ENCODE measurements around the gene NXN. TPM values are rescaled to one million over a fixed set of nuclear protein-coding genes. Genes with fewer than 3 reads are reported as not detected.

Gene NXN
- total RNA-seq, 6 donors from 2014 or later, result 32.4 to 63.1 (median 52.2) TPM

DNA sequence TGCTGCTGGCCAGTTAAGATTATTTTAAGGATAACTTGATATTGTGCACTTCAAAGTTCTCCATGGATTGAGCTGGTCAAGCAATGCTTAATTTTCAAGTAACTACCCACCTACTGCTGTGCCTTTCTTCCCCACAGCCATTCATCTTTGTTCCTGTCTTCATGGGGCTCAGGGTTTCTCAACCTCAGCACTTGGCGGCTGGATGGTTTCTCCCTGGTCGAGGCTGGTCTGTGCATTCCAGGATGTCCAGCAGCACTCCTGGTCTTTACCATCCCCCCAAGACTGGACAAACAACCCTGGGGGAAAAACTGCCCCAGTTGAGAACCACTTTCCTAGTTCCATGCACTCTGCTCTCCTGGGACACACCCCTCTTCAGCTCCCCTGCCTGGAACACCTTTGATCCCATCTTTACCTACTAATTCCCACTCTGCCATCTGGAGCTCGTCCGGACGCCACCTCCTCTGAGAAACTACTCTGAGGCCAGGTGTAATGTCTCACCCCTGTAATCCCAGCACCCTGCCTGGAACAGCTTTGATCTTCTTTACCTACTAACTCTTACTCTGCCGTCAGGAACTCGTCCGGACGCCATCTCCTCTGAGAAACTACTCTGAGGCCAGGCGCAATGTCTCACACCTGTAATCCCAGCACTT is 81.5 kb downstream of the NXN start:
- Histone ChIP-seq H3K36me3 (no peaks in the 10 kb centered on the region), H3K9me3 (no peaks in the 10 kb centered on the region), H3K4me1 (peaks cover 12 to 24% (median 17%) of the 10 kb centered on the region in 4 donors), H3K4me3 (no peak overlapping the region), H3K27me3 (no peaks in the 10 kb centered on the region), H3K27ac (peak overlapping the region in 3 of 4 donors; percentile 52 to 75 (median 68))
- 84 to 87% methylated on average over 10 of the region's 10 CpGs for WGBS, 2 donors
- DNase-seq (no peak), ATAC-seq (ENCODE audit: low FRiP score in 2 of 2) (no peak)
- TF ChIP-seq, protein P1, sequence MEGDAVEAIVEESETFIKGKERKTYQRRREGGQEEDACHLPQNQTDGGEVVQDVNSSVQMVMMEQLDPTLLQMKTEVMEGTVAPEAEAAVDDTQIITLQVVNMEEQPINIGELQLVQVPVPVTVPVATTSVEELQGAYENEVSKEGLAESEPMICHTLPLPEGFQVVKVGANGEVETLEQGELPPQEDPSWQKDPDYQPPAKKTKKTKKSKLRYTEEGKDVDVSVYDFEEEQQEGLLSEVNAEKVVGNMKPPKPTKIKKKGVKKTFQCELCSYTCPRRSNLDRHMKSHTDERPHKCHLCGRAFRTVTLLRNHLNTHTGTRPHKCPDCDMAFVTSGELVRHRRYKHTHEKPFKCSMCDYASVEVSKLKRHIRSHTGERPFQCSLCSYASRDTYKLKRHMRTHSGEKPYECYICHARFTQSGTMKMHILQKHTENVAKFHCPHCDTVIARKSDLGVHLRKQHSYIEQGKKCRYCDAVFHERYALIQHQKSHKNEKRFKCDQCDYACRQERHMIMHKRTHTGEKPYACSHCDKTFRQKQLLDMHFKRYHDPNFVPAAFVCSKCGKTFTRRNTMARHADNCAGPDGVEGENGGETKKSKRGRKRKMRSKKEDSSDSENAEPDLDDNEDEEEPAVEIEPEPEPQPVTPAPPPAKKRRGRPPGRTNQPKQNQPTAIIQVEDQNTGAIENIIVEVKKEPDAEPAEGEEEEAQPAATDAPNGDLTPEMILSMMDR (IDR thresholded peaks at IDR 0.05), result no peak
- TF ChIP-seq EP300 (IDR thresholded peaks at IDR 0.05), result no peak
- TF ChIP-seq POLR2A (IDR thresholded peaks at IDR 0.05), result no peak
- TF ChIP-seq POLR2AphosphoS5 (IDR thresholded peaks at IDR 0.05), result no peak

DNA sequence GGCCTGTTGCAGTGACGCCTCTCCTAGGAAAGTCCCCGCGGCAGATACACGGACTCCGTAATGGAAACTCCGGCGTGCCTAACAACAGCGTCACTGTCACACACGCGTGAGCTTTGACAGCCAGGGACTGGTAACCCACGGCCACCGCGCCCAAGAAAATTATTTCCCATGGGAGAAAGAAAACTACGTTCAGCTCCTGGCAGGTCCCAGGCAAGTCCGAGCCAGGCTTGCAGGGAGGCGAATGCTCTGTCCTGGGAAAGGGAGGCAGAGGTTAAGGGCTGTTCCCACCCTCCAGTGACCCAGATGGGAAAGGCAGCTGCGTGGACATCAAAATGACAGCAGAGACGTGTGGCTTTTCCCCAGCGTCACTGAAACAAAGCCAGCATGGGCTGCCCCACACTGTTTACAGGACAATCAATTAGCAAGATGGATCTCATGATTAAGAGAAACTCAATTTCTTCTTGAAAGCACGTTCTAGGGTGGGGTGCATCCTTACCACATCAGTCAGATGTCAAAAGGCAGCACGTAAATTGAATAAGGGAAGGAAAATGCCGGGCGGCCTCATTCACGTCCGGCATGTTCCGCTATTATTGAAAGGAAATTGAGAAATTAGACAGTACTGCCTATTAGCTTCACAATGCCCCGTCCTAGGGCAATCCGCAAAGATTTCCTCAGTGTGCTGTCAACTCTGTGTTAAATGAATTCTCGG is 82.5 kb downstream of the NXN start:
- H3K27ac ChIP-seq, result peak overlapping the region; percentile 52 to 81 (median 72)
- peak overlapping the region in 3 of 4 donors; percentile 9 to 27 (median 22) for H3K4me3 ChIP-seq
- H3K9me3 ChIP-seq, result no peaks in the 10 kb centered on the region
- peak in 1 of 2 donors; percentile 42 for DNase-seq
- H3K36me3 ChIP-seq, result no peaks in the 10 kb centered on the region
- H3K4me1 ChIP-seq, result peaks cover 11 to 23% (median 16%) of the 10 kb centered on the region in 4 donors
- no peaks in the 10 kb centered on the region for H3K27me3 ChIP-seq
- WGBS, 2 donors, result 52 to 61% methylated on average over 28 to 29 of the region's 29 CpGs
- ATAC-seq (ENCODE audit: low FRiP score in 2 of 2), result peak; percentile 36 to 37
- TF ChIP-seq POLR2AphosphoS5 (IDR thresholded peaks at IDR 0.05) (peak; percentile 59 to 70), EP300 (IDR thresholded peaks at IDR 0.05) (peak in 2 of 4 donors; percentile 58 to 72), POLR2A (IDR thresholded peaks at IDR 0.05) (no peak)
- TF ChIP-seq, protein P1 (IDR thresholded peaks at IDR 0.05), result no peak

DNA sequence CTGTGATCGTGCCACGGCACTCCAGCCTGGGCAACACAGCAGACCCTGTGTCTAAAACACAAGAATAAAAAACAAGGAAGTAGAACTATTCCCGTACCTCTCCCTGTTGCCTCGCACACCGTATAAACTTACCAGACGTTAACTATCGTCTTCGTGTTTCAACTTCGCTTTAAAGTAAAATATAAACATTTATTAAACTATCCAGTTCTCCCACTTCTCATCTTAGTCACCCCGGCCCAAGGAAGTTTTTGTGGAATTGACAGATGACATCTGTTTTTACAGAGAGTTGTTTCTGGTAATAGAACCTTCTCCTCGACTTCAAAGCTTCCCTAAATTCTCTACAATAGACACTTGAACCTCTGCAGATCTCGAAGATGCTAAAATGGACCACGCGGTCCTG is 83.1 kb downstream of the NXN start:
- peak overlapping the region in 3 of 4 donors; percentile 9 to 27 (median 22) for H3K4me3 ChIP-seq
- no peak for ATAC-seq (ENCODE audit: low FRiP score in 2 of 2)
- no peaks in the 10 kb centered on the region for H3K27me3 ChIP-seq
- TF ChIP-seq EP300 (IDR thresholded peaks at IDR 0.05) (no peak), POLR2AphosphoS5 (IDR thresholded peaks at IDR 0.05) (no peak), POLR2A (IDR thresholded peaks at IDR 0.05) (no peak)
- TF ChIP-seq, protein P1 (IDR thresholded peaks at IDR 0.05), result no peak
- H3K36me3 ChIP-seq, result no peaks in the 10 kb centered on the region
- DNase-seq, result no peak
- H3K4me1 ChIP-seq, result peaks cover 4 to 17% (median 11%) of the 10 kb centered on the region in 4 donors
- 55 to 58% methylated on average over 14 of the region's 14 CpGs for WGBS, 2 donors
- H3K27ac ChIP-seq, result peak overlapping the region; percentile 52 to 81 (median 72)
- H3K9me3 ChIP-seq, result no peaks in the 10 kb centered on the region

DNA sequence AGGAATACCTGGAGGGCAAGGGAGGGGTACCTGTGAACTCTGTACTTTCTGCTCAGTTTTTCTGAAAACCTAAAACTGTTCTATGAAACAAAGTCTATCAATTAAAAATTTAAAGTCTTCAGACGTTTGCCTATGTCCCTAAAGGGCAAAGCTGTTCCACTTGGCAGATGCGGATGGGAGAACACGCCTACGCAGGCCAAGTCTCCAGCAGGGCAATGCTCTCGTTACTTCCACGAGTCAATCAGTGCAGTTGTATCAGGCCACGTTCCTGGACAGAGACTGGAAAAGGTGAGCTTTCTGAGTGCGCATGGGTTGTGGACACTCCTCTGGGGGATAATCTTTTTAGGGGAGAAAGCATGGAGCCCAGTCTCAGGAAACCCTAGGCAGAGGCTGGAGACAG is 86.6 kb downstream of the NXN start:
- DNase-seq, result no peak
- no peaks in the 10 kb centered on the region for H3K9me3 ChIP-seq
- H3K36me3 ChIP-seq, result no peaks in the 10 kb centered on the region
- TF ChIP-seq, protein P1 (IDR thresholded peaks at IDR 0.05), result no peak
- no peak for TF ChIP-seq EP300 (IDR thresholded peaks at IDR 0.05)
- no peaks in the 10 kb centered on the region for H3K27me3 ChIP-seq
- H3K4me3 ChIP-seq, result no peak overlapping the region
- peaks cover 3 to 8% (median 6%) of the 10 kb centered on the region in 4 donors for H3K4me1 ChIP-seq
- no peak for ATAC-seq (ENCODE audit: low FRiP score in 2 of 2)
- WGBS, 2 donors, result 85 to 89% methylated on average over 8 of the region's 8 CpGs
- H3K27ac ChIP-seq, result no peak overlapping the region

Measured in upper lobe of left lung (tissue), 6 donors.